Calu3 (cell line): ENCODE measurements around the gene SLC12A8. TPM values are rescaled to one million over a fixed set of nuclear protein-coding genes. Genes with fewer than 3 reads are reported as not detected.

ENCODE experiments used
- BruUV-seq: library from RNA; stranded (reverse); fragments of 400-500 nt; replicated peaks from 2 replicates; lab custom pipeline; 2021; lab: Mats Ljungman, UMichigan
- CTCF ChIA-PET: fragments of 300-600 bp; sonication (Branson Sonifier 250); formaldehyde crosslinking; loops from one replicate; lab custom pipeline; 2022; ENCODE audit warnings: antibody characterized with exemption; lab: Charles Lee
- DNase-seq: peaks from one replicate; pipeline ENCODE4 v3.0.0; 2022
- H3K27ac Mint-ChIP-seq: one replicate; pipeline ENCODE4 v1.8.0; 2022; ENCODE audit warnings: mixed read lengths; ENCODE audit not compliant: unreplicated experiment
- H3K27me3 Mint-ChIP-seq: one replicate; pipeline ENCODE4 v1.8.0; 2022; ENCODE audit warnings: mixed read lengths; ENCODE audit not compliant: unreplicated experiment
- H3K36me3 Mint-ChIP-seq: one replicate; pipeline ENCODE4 v1.8.0; 2022; ENCODE audit warnings: mild to moderate bottlenecking, moderate library complexity, mixed read lengths; ENCODE audit not compliant: insufficient read depth, unreplicated experiment
- H3K4me1 Mint-ChIP-seq: one replicate; pipeline ENCODE4 v1.8.0; 2022; ENCODE audit warnings: mild to moderate bottlenecking, low read depth, mixed read lengths; ENCODE audit not compliant: unreplicated experiment
- H3K4me3 Mint-ChIP-seq: one replicate; pipeline ENCODE4 v1.8.0; 2022; ENCODE audit warnings: mild to moderate bottlenecking, low read depth, moderate library complexity, mixed read lengths; ENCODE audit not compliant: unreplicated experiment
- H3K9me3 Mint-ChIP-seq: one replicate; pipeline ENCODE4 v1.8.0; 2022; ENCODE audit warnings: low read depth, mixed read lengths; ENCODE audit not compliant: unreplicated experiment
- CTCF ChIP-seq: fragments of 200-600 bp; IDR thresholded peaks from one replicate; pipeline ENCODE4 v1.8.0; 2022; ENCODE audit warnings: antibody characterized with exemption; ENCODE audit not compliant: unreplicated experiment
- intact Hi-C: fragments of 100-400 bp; cut with micrococcal nuclease; formaldehyde crosslinking; loops from one replicate; pipeline ENCODE4 v1.10.0; 2022; ENCODE audit not compliant: unreplicated experiment
- total RNA-seq: library from RNA; stranded (reverse); gene quantifications from 2 replicates; pipeline ENCODE4 v1.2.3, GENCODE V29; 2022

SLC12A8 gene
- total RNA-seq, 1 experiment from 2014 or later = 16.8 TPM

GRCh38 chr3:125073390-125073905 is 139.1 kb downstream of the SLC12A8 start:
- H3K36me3 Mint-ChIP-seq = no peaks in the 10 kb centered on the region

GRCh38 chr3:125072749-125073389 is 139.7 kb downstream of the SLC12A8 start:
- Mint-ChIP-seq H3K36me3 (no peaks in the 10 kb centered on the region), H3K9me3 (no peaks in the 10 kb centered on the region), H3K27me3 (peaks cover 3% of the 10 kb centered on the region), H3K4me3 (no peak overlapping the region), H3K27ac (no peak overlapping the region), H3K4me1 (no peaks in the 10 kb centered on the region)
- intact Hi-C loops = no loop called here
- BruUV-seq = no TSS peak
- no peak for TF ChIP-seq CTCF
- CTCF ChIA-PET = interaction anchor here (1.5 kb wide), 1 partner anchor 10 kb away, joined by 3 read pairs; no protein-coding TSS in a partner anchor
- DNase-seq = no peak

More at GRCh38 chr3:125073390-125073905, 139.1 kb downstream of the SLC12A8 start:
- DNase-seq = no peak
- Mint-ChIP-seq H3K9me3 (no peaks in the 10 kb centered on the region), H3K27ac (no peak overlapping the region), H3K4me3 (no peak overlapping the region), H3K4me1 (no peaks in the 10 kb centered on the region), H3K27me3 (no peaks in the 10 kb centered on the region)
- CTCF ChIA-PET = interaction anchor here (1.5 kb wide), 1 partner anchor 10 kb away, joined by 3 read pairs; no protein-coding TSS in a partner anchor
- no peak for TF ChIP-seq CTCF
- BruUV-seq = no TSS peak
- intact Hi-C loops = no loop called here

GRCh38 chr3:125072301-125072700 is 140.2 kb downstream of the SLC12A8 start:
- no TSS peak for BruUV-seq
- peaks cover 8% of the 10 kb centered on the region for H3K27me3 Mint-ChIP-seq
- intact Hi-C loops = no loop called here
- no peaks in the 10 kb centered on the region for H3K9me3 Mint-ChIP-seq
- no peaks in the 10 kb centered on the region for H3K36me3 Mint-ChIP-seq
- no peak overlapping the region for H3K27ac Mint-ChIP-seq
- no peaks in the 10 kb centered on the region for H3K4me1 Mint-ChIP-seq
- DNase-seq = no peak
- no peak overlapping the region for H3K4me3 Mint-ChIP-seq
- CTCF ChIA-PET = no interaction called here
- TF ChIP-seq CTCF = no peak

- no peak overlapping the region for H3K4me3 Mint-ChIP-seq
- intact Hi-C loops = no loop called here
Observed at GRCh38 chr3:125069968-125070745, 142.4 kb downstream of the SLC12A8 start.

More at GRCh38 chr3:125069968-125070745, 142.4 kb downstream of the SLC12A8 start:
- CTCF ChIA-PET = no interaction called here
- H3K9me3 Mint-ChIP-seq = no peaks in the 10 kb centered on the region
- BruUV-seq = no TSS peak
- DNase-seq = no peak
- no peak for TF ChIP-seq CTCF
- no peaks in the 10 kb centered on the region for H3K4me1 Mint-ChIP-seq
- no peak overlapping the region for H3K27ac Mint-ChIP-seq
- no peaks in the 10 kb centered on the region for H3K36me3 Mint-ChIP-seq
- peaks cover 21% of the 10 kb centered on the region for H3K27me3 Mint-ChIP-seq
